ENCODE data around the gene ELMO3.

The ELMO3 gene

GRCh38 chr16:67188323-67188722, 10.6 kb upstream of the ELMO3 start:
- DNase-seq (ENCODE audit: low read depth), result no peak
- TF ChIP-seq CTCF (IDR thresholded peaks at IDR 0.05; ENCODE audit: low read length, missing control alignments), result no peak
- H3K4me3 ChIP-seq (replicated peaks; ENCODE audit: low read depth, low read length), result no peak overlapping the region

GRCh38 chr16:67188798-67189197, 10.1 kb upstream of the ELMO3 start:
- TF ChIP-seq CTCF (IDR thresholded peaks at IDR 0.05; ENCODE audit: low read length, missing control alignments), result no peak
- DNase-seq (ENCODE audit: low read depth), result no peak
- H3K4me3 ChIP-seq (replicated peaks; ENCODE audit: low read depth, low read length), result no peak overlapping the region

GRCh38 chr16:67190041-67190440, 8.9 kb upstream of the ELMO3 start, which contains the start of gene EXOC3L1:
TSS of gene EXOC3L1 (minus strand) at chr16:67190136. CDS start at chr16:67189676, 460 bp downstream.
- no peak for TF ChIP-seq CTCF (IDR thresholded peaks at IDR 0.05; ENCODE audit: low read length, missing control alignments)
- no peak for DNase-seq (ENCODE audit: low read depth)
- H3K4me3 ChIP-seq (replicated peaks; ENCODE audit: low read depth, low read length), result no peak within 1 kb of the TSS

- no peak overlapping the region for H3K4me3 ChIP-seq (replicated peaks; ENCODE audit: low read depth, low read length)
- TF ChIP-seq CTCF (IDR thresholded peaks at IDR 0.05; ENCODE audit: low read length, missing control alignments), result no peak
- peak; percentile 29 for DNase-seq (ENCODE audit: low read depth)
Observed at GRCh38 chr16:67190448-67191399, 8.2 kb upstream of the ELMO3 start.

- H3K4me3 ChIP-seq (replicated peaks; ENCODE audit: low read depth, low read length), result peak overlapping the region; percentile 97
- DNase-seq (ENCODE audit: low read depth), result no peak
- no peak for TF ChIP-seq CTCF (IDR thresholded peaks at IDR 0.05; ENCODE audit: low read length, missing control alignments)
Observed at GRCh38 chr16:67191411-67191994, 7.4 kb upstream of the ELMO3 start.

GRCh38 chr16:67191995-67192681, 6.8 kb upstream of the ELMO3 start, which contains the start of gene E2F4:
TSS of gene E2F4 (plus strand) at chr16:67192155. CDS start at chr16:67192228, 73 bp downstream.
- DNase-seq (ENCODE audit: low read depth), result peak; percentile 93
- TF ChIP-seq CTCF (IDR thresholded peaks at IDR 0.05; ENCODE audit: low read length, missing control alignments), result no peak
- H3K4me3 ChIP-seq (replicated peaks; ENCODE audit: low read depth, low read length), result peak within 1 kb of the TSS; percentile 97
